ENCODE measurements around the gene EPOP.

DNA sequence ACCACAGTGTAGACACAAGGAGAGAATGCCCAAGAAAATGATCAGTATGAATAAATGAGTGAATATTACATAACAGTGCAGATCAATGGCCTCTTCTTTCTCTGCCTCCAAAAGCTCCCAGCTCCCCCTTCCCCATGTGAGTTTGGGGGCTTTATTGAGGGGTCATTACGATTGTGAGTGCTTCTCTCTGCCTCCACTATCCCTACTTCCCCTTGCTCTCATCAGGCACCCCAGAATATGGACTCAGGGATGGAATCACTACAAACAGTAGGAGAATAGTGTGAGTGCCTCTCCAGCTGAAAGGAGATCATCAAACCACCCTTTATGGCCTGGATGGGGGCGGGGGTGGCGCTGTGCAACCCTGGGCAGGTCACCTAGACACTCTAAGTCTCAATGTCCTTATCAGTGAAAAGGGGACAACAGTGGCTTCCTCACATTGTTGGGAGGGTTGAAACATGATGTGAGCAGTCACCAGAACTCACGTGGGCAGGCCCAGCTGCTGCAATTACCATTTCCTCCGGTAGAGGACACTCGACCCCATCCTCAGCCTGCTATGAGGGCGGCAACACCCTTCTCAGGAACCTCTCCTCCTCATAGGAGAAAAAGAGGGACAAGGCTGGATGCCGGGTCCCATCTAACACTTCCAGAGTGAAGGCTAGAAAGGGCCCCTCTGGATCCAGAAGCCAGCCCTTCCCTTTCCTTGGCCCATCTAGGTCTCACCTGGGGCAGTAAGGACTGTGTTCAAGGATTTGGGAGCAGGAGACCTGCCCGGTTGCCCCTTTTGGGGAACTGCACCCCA, 2.1 kb upstream of the EPOP start:
- TF ChIP-seq NFE2 (CRISPR knock-in tag; IDR thresholded peaks at IDR 0.05) (no peak), RFXAP (CRISPR knock-in tag; IDR thresholded peaks at IDR 0.05; ENCODE audit: borderline replicate concordance) (no peak), ZZZ3 (CRISPR knock-in tag; IDR thresholded peaks at IDR 0.05; ENCODE audit: borderline replicate concordance) (no peak), RXRA (CRISPR knock-in tag; IDR thresholded peaks at IDR 0.05) (peak; percentile 74; the same call in 1 of the 2 replicates)
